ENCODE measurements around the gene GOLIM4. TPM values are rescaled to one million over a fixed set of nuclear protein-coding genes. Genes with fewer than 3 reads are reported as not detected.
"Not testable (repeated sequence)": the region's sequence is repeated elsewhere in the genome, so short reads cannot be mapped to it uniquely, and the experiment has no call there.

GOLIM4 gene
- polyA plus RNA-seq, 1 of the 3 experiments (the other 2 are of a cell fraction), result 42.3 TPM

DNA sequence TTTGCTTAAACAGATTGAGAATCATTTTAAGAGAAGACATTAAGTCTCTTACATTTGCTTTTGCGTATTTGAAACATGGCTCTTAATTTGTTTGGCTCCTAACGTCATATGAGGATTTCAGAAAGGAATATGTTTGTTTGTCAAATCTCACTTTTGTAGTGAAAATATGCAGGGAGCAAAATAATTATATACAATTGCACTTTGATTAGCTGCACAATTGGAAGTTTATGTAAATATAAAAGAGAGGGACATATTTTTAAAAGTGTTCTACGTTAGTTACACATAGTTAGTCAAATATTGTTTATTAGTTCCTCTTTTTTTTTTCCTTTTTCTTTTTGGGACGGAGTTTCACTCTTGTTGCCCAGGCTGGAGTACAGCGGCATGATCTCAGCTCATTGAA lies 42.7 kb upstream of the GOLIM4 start:
- no peak for TF ChIP-seq SMC3 (IDR thresholded peaks at IDR 0.05; ENCODE audit: low read depth, low read length)
- no peak for TF ChIP-seq ELF1 (IDR thresholded peaks at IDR 0.05)
- no peak for TF ChIP-seq POLR2AphosphoS5 (IDR thresholded peaks at IDR 0.05; ENCODE audit: low read depth, low read length)
- TF ChIP-seq RCOR1 (IDR thresholded peaks at IDR 0.05; ENCODE audit: low read length), result no peak
- TF ChIP-seq YY1 (IDR thresholded peaks at IDR 0.05; ENCODE audit: low read depth), result no peak
- TF ChIP-seq MXI1 (IDR thresholded peaks at IDR 0.05; ENCODE audit: low read depth, low read length), result no peak
- no peak for TF ChIP-seq FOSL2 (IDR thresholded peaks at IDR 0.05; ENCODE audit: borderline replicate concordance, low read depth)
- TF ChIP-seq JUND (IDR thresholded peaks at IDR 0.05), result no peak
- TF ChIP-seq RAD21 (IDR thresholded peaks at IDR 0.05; ENCODE audit: low read length), result no peak
- no peak for TF ChIP-seq SIN3A (IDR thresholded peaks at IDR 0.05; ENCODE audit: borderline replicate concordance, low read depth, low read length)
- POLR2A ChIA-PET, result no interaction called here
- no peaks in the 10 kb centered on the region for H3K9me2 ChIP-seq
- no peaks in the 10 kb centered on the region for H3K27me3 ChIP-seq (ENCODE audit: insufficient read depth)
- H3K9me3 ChIP-seq, result no peaks in the 10 kb centered on the region
- H3K9ac ChIP-seq, result no peak overlapping the region
- no peak overlapping the region for H2AFZ ChIP-seq (ENCODE audit: low read depth)
- no peak overlapping the region for H3K4me2 ChIP-seq
- no peaks in the 10 kb centered on the region for H4K20me1 ChIP-seq (ENCODE audit: insufficient read depth)
- DNase-seq, result no peak
- 81% methylated on average over 5 of the region's 5 CpGs for WGBS (ENCODE audit: low lambda C conversion rate)
- no peak overlapping the region for H3K4me3 ChIP-seq (ENCODE audit: low read depth in 2 of 2, low read length in 1 of 2)
- H3K27ac ChIP-seq (ENCODE audit: low read depth in 2 of 2, low read length in 1 of 2), result no peak overlapping the region
- H3K79me2 ChIP-seq (ENCODE audit: insufficient read depth), result no peaks in the 10 kb centered on the region
- no peaks in the 10 kb centered on the region for H3F3A ChIP-seq (replicated peaks; ENCODE audit: insufficient read depth)
- CTCF ChIA-PET, result interaction anchor here (1.0 to 1.6 kb wide), 2 partner anchors 42 to 91 kb away, joined by 4 to 5 read pairs; no protein-coding TSS in a partner anchor
- H3K4me1 ChIP-seq (ENCODE audit: control insufficient read depth in 1 of 2, insufficient read depth in 2 of 2, low read depth in 1 of 2, low read length in 1 of 2), result no peaks in the 10 kb centered on the region
- H3K36me3 ChIP-seq (replicated peaks in 1 of 2; ENCODE audit: control insufficient read depth in 1 of 2, insufficient read depth in 2 of 2, low read length in 1 of 2), result no peaks in the 10 kb centered on the region

DNA sequence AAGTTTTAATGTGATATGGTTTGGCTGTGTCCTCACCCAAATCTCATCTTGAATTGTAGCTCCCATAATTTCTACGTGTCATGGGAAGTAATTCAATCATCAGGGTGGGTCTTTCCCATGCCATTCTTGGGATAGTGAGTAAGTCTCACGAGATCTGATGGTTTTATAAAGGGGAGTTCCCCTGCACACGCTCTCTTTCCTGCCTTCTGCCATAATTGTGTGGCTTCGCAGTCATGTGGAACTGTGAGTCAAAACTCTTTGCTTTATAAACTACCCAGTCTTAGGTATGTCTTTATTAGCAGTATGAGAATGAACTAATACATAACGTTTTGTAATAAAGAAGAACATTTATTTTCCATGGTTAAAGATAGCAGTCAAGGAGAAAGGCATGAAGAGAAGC lies 39.2 kb upstream of the GOLIM4 start:
- Histone ChIP-seq H3K9me3 (no peaks in the 10 kb centered on the region), H3K27ac (ENCODE audit: low read depth in 2 of 2, low read length in 1 of 2) (no peak overlapping the region), H3K4me1 (ENCODE audit: control insufficient read depth in 1 of 2, insufficient read depth in 2 of 2, low read depth in 1 of 2, low read length in 1 of 2) (no peaks in the 10 kb centered on the region), H2AFZ (ENCODE audit: low read depth) (no peak overlapping the region), H3K9ac (no peak overlapping the region), H3K36me3 (replicated peaks in 1 of 2; ENCODE audit: control insufficient read depth in 1 of 2, insufficient read depth in 2 of 2, low read length in 1 of 2) (no peaks in the 10 kb centered on the region), H3K4me3 (ENCODE audit: low read depth in 2 of 2, low read length in 1 of 2) (no peak overlapping the region), H3K9me2 (no peaks in the 10 kb centered on the region), H3K4me2 (no peak overlapping the region), H3K27me3 (ENCODE audit: insufficient read depth) (no peaks in the 10 kb centered on the region), H4K20me1 (ENCODE audit: insufficient read depth) (no peaks in the 10 kb centered on the region), H3K79me2 (ENCODE audit: insufficient read depth) (no peaks in the 10 kb centered on the region), H3F3A (replicated peaks; ENCODE audit: insufficient read depth) (no peaks in the 10 kb centered on the region)
- 39% methylated on average over 5 of the region's 5 CpGs for WGBS (ENCODE audit: low lambda C conversion rate)
- CTCF ChIA-PET, result no interaction called here
- no peak for TF ChIP-seq GABPA (IDR thresholded peaks at IDR 0.05; ENCODE audit: low read depth)
- no peak for TF ChIP-seq RCOR1 (IDR thresholded peaks at IDR 0.05; ENCODE audit: low read length)
- TF ChIP-seq FOXM1 (IDR thresholded peaks at IDR 0.05; ENCODE audit: low read depth), result no peak
- TF ChIP-seq, protein P1, sequence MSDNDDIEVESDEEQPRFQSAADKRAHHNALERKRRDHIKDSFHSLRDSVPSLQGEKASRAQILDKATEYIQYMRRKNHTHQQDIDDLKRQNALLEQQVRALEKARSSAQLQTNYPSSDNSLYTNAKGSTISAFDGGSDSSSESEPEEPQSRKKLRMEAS (IDR thresholded peaks at IDR 0.05; ENCODE audit: low read depth), result no peak
- TF ChIP-seq, protein P2, sequence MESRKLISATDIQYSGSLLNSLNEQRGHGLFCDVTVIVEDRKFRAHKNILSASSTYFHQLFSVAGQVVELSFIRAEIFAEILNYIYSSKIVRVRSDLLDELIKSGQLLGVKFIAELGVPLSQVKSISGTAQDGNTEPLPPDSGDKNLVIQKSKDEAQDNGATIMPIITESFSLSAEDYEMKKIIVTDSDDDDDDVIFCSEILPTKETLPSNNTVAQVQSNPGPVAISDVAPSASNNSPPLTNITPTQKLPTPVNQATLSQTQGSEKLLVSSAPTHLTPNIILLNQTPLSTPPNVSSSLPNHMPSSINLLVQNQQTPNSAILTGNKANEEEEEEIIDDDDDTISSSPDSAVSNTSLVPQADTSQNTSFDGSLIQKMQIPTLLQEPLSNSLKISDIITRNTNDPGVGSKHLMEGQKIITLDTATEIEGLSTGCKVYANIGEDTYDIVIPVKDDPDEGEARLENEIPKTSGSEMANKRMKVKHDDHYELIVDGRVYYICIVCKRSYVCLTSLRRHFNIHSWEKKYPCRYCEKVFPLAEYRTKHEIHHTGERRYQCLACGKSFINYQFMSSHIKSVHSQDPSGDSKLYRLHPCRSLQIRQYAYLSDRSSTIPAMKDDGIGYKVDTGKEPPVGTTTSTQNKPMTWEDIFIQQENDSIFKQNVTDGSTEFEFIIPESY (IDR thresholded peaks at IDR 0.05; ENCODE audit: borderline replicate concordance, low read depth), result no peak
- no peak for TF ChIP-seq YY1 (IDR thresholded peaks at IDR 0.05; ENCODE audit: low read depth)
- no peak for DNase-seq
- POLR2A ChIA-PET, result no interaction called here

DNA sequence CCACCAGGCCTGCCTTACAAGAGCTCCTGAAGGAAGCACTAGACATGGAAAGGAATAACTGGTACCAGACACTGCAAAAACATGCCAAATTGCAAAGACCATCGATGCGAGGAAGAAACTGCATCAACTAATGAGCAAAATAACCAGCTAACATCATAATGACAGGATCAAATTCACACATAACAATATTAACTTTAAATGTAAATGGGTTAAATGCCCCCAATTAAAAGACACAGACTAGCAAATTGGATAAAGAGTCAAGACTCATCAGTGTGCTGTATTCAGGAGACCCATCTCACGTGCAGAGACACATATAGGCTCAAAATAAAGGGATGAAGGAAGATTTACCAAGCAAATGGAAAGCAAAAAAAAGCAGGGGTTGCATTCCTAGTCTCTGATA lies 34.5 kb upstream of the GOLIM4 start:
- DNase-seq; H3K4me2 ChIP-seq; H3K4me3 ChIP-seq (ENCODE audit: low read depth in 2 of 2, low read length in 1 of 2); H3K9me3 ChIP-seq; H3K36me3 ChIP-seq (replicated peaks in 1 of 2; ENCODE audit: control insufficient read depth in 1 of 2, insufficient read depth in 2 of 2, low read length in 1 of 2); H3K79me2 ChIP-seq (ENCODE audit: insufficient read depth); H3K27ac ChIP-seq (ENCODE audit: low read depth in 2 of 2, low read length in 1 of 2); H3K27me3 ChIP-seq (ENCODE audit: insufficient read depth); H3F3A ChIP-seq (replicated peaks; ENCODE audit: insufficient read depth); H4K20me1 ChIP-seq (ENCODE audit: insufficient read depth); H2AFZ ChIP-seq (ENCODE audit: low read depth); H3K9me2 ChIP-seq; POLR2A ChIA-PET; H3K4me1 ChIP-seq (ENCODE audit: control insufficient read depth in 1 of 2, insufficient read depth in 2 of 2, low read depth in 1 of 2, low read length in 1 of 2); H3K9ac ChIP-seq: not testable (repeated sequence)
- CTCF ChIA-PET, result interaction anchor here (1.2 kb wide), 1 partner anchor 82 kb away, joined by 3 read pairs; no protein-coding TSS in a partner anchor
- 34% methylated on average over 3 of the region's 3 CpGs for WGBS (ENCODE audit: low lambda C conversion rate)

DNA sequence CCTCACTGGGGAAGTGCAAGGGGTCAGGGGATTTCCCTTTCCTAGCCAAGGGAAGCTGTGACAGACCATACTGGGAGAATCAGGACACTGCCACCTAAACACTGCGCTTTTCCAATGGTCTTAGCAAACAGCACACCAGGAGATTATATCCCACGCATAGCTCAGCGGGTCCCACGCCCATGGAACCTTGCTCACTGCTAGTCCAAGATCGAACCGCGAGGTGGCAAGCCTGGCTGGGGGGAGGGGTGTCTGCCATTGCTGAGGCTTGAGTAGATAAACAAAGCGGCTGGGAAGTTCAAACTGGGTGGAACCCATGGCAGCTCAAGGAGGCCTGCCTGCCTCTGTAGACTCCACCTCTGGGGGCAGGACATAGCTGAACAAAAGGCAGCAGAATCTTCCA lies 32.7 kb upstream of the GOLIM4 start:
- H3K9ac ChIP-seq; H3K4me3 ChIP-seq (ENCODE audit: low read depth in 2 of 2, low read length in 1 of 2): not testable (repeated sequence)
- 56% methylated on average over 8 of the region's 8 CpGs for WGBS (ENCODE audit: low lambda C conversion rate)

More for the DNA sequence above, 32.7 kb upstream of the GOLIM4 start:
- H3K9me2 ChIP-seq; DNase-seq; H3K27ac ChIP-seq (ENCODE audit: low read depth in 2 of 2, low read length in 1 of 2); H3K27me3 ChIP-seq (ENCODE audit: insufficient read depth); H3K79me2 ChIP-seq (ENCODE audit: insufficient read depth); H3K4me2 ChIP-seq; H3K4me1 ChIP-seq (ENCODE audit: control insufficient read depth in 1 of 2, insufficient read depth in 2 of 2, low read depth in 1 of 2, low read length in 1 of 2); H2AFZ ChIP-seq (ENCODE audit: low read depth); H3K9me3 ChIP-seq; H3F3A ChIP-seq (replicated peaks; ENCODE audit: insufficient read depth); H3K36me3 ChIP-seq (replicated peaks in 1 of 2; ENCODE audit: control insufficient read depth in 1 of 2, insufficient read depth in 2 of 2, low read length in 1 of 2); POLR2A ChIA-PET; H4K20me1 ChIP-seq (ENCODE audit: insufficient read depth): not testable (repeated sequence)
- CTCF ChIA-PET, result interaction anchor here (0.9 to 1.1 kb wide), 2 partner anchors 10 to 37 kb away, joined by 3 to 4 read pairs; no protein-coding TSS in a partner anchor
